AG20443 (cell line): ENCODE data around the gene AFDN.

Experiments used
- DNase-seq: peaks from one replicate; pipeline ENCODE4 v3.0.0; 2012; ENCODE audit warnings: low spot score, mixed read lengths

Gene AFDN

GRCh38 chr6:167826896-167827582 is at the start of gene AFDN:
Gene AFDN, plus strand, starts transcription at chr6:167826911. Its CDS starts 222 bp downstream, at chr6:167827133.
- DNase-seq: no peak

- DNase-seq: no peak
Observed at GRCh38 chr6:167778497-167779128, 48.1 kb upstream of the AFDN start.

- DNase-seq: no peak
Observed at GRCh38 chr6:167779129-167779992, 47.4 kb upstream of the AFDN start.

GRCh38 chr6:167779993-167780655 is 46.6 kb upstream of the AFDN start:
- DNase-seq: no peak

GRCh38 chr6:167781066-167781767 is 45.5 kb upstream of the AFDN start:
- DNase-seq: no peak

GRCh38 chr6:167781868-167782267 is 44.8 kb upstream of the AFDN start:
- DNase-seq: no peak

- no peak for DNase-seq
Observed at GRCh38 chr6:167782698-167783517, 43.8 kb upstream of the AFDN start.

GRCh38 chr6:167786853-167787675 is 39.6 kb upstream of the AFDN start:
- no peak for DNase-seq

GRCh38 chr6:167787896-167788562 is 38.7 kb upstream of the AFDN start:
- DNase-seq: no peak

GRCh38 chr6:167788563-167788903 is 38.2 kb upstream of the AFDN start:
- DNase-seq: no peak

GRCh38 chr6:167789358-167789757 is 37.4 kb upstream of the AFDN start:
- no peak for DNase-seq

GRCh38 chr6:167791091-167791779 is 35.5 kb upstream of the AFDN start:
- no peak for DNase-seq

- no peak for DNase-seq
Observed at GRCh38 chr6:167791780-167792478, 34.8 kb upstream of the AFDN start.

- DNase-seq: no peak
Observed at GRCh38 chr6:167793421-167793820, 33.3 kb upstream of the AFDN start.

GRCh38 chr6:167794161-167795157 is 32.3 kb upstream of the AFDN start:
- no peak for DNase-seq

GRCh38 chr6:167795321-167795811 is 31.3 kb upstream of the AFDN start:
- no peak for DNase-seq

GRCh38 chr6:167795874-167796191 is 30.9 kb upstream of the AFDN start:
- no peak for DNase-seq
